ENCODE data around the gene SAMHD1. TPM values are rescaled to one million over a fixed set of nuclear protein-coding genes. Genes with fewer than 3 reads are reported as not detected.
A peak's percentile ranks its signal among the peaks of the same experiment; 100 is the strongest.

The SAMHD1 gene
- total RNA-seq, 6 donors from 2014 or later: 134 to 224 (median 185) TPM

GRCh38 chr20:36871640-36872570 lies 79.6 kb downstream of the SAMHD1 start:
- 62 to 69% methylated on average over 13 to 16 of the region's 16 CpGs for WGBS, 2 donors
- Histone ChIP-seq H3K27ac (no peak overlapping the region), H3K27me3 (no peaks in the 10 kb centered on the region), H3K36me3 (no peaks in the 10 kb centered on the region), H3K4me3 (no peak overlapping the region), H3K9me3 (no peaks in the 10 kb centered on the region), H3K4me1 (peaks cover 0 to 3% (median 0%) of the 10 kb centered on the region in 4 donors)
- DNase-seq: no peak
- ATAC-seq (ENCODE audit: low FRiP score in 2 of 2): no peak
- TF ChIP-seq EP300 (IDR thresholded peaks at IDR 0.05) (no peak), POLR2AphosphoS5 (IDR thresholded peaks at IDR 0.05) (no peak), POLR2A (IDR thresholded peaks at IDR 0.05) (no peak)
- TF ChIP-seq, protein P1, sequence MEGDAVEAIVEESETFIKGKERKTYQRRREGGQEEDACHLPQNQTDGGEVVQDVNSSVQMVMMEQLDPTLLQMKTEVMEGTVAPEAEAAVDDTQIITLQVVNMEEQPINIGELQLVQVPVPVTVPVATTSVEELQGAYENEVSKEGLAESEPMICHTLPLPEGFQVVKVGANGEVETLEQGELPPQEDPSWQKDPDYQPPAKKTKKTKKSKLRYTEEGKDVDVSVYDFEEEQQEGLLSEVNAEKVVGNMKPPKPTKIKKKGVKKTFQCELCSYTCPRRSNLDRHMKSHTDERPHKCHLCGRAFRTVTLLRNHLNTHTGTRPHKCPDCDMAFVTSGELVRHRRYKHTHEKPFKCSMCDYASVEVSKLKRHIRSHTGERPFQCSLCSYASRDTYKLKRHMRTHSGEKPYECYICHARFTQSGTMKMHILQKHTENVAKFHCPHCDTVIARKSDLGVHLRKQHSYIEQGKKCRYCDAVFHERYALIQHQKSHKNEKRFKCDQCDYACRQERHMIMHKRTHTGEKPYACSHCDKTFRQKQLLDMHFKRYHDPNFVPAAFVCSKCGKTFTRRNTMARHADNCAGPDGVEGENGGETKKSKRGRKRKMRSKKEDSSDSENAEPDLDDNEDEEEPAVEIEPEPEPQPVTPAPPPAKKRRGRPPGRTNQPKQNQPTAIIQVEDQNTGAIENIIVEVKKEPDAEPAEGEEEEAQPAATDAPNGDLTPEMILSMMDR (IDR thresholded peaks at IDR 0.05): no peak

DNA sequence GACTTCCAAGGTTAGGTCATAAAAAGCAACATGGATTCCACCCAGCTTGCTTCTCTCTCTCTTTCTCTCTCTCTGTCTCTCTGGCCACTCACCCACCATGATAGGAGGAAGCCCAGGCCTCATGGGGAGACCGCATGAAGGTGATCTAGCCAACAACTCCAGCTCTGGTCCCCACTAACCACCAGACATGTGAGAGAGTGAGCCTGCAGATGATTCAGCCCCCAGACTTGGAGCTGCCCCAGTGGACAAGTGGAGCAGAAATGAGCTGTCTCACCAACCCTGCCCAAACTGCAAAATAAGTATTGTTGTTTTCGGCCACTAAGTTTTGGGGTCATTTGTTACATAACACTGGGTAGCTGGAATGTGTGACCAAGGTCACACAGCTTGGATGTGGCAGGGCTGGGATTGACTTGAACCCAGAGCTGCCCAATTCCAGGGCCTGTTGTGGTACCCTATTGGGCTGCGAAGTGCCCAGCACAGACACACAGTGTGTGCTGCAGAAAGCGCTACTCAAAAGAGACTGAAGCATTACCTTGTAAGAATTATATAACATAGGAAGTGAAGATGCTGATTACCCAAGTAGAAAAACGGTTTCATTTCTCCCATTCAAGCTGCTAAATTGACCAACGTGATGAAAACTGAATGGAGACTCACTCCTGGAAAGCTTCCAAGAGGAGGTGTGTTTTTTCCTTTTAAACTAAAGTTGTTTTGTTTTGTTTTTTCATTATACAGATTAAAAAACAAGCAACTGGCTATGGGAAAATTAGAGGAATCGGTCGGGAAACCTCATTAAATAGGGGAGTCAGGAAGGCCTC lies 84.6 kb downstream of the SAMHD1 start:
- H3K4me3 ChIP-seq: no peak overlapping the region
- 69% methylated on average over 8 of the region's 8 CpGs for WGBS, 2 donors
- TF ChIP-seq POLR2AphosphoS5 (IDR thresholded peaks at IDR 0.05) (no peak), POLR2A (IDR thresholded peaks at IDR 0.05) (no peak), EP300 (IDR thresholded peaks at IDR 0.05) (no peak)
- TF ChIP-seq, protein P1 (IDR thresholded peaks at IDR 0.05): no peak
- no peak for ATAC-seq (ENCODE audit: low FRiP score in 2 of 2)
- H3K36me3 ChIP-seq: no peaks in the 10 kb centered on the region
- H3K27me3 ChIP-seq: no peaks in the 10 kb centered on the region
- no peaks in the 10 kb centered on the region for H3K9me3 ChIP-seq
- no peak for DNase-seq
- H3K27ac ChIP-seq: no peak overlapping the region
- H3K4me1 ChIP-seq: peaks cover 4 to 26% (median 16%) of the 10 kb centered on the region in 4 donors

GRCh38 chr20:36866164-36866563 lies 85.3 kb downstream of the SAMHD1 start:
- ATAC-seq (ENCODE audit: low FRiP score in 2 of 2): no peak
- 83 to 91% methylated on average over 5 to 6 of the region's 7 CpGs for WGBS, 2 donors
- no peak for DNase-seq
- Histone ChIP-seq H3K27ac (peak overlapping the region in 1 of 4 donors; percentile 24), H3K36me3 (no peaks in the 10 kb centered on the region), H3K4me3 (no peak overlapping the region), H3K4me1 (peaks cover 11 to 33% (median 24%) of the 10 kb centered on the region in 4 donors), H3K9me3 (no peaks in the 10 kb centered on the region), H3K27me3 (no peaks in the 10 kb centered on the region)
- TF ChIP-seq POLR2A (IDR thresholded peaks at IDR 0.05) (no peak), EP300 (IDR thresholded peaks at IDR 0.05) (no peak), POLR2AphosphoS5 (IDR thresholded peaks at IDR 0.05) (no peak)
- TF ChIP-seq, protein P1 (IDR thresholded peaks at IDR 0.05): no peak

DNA sequence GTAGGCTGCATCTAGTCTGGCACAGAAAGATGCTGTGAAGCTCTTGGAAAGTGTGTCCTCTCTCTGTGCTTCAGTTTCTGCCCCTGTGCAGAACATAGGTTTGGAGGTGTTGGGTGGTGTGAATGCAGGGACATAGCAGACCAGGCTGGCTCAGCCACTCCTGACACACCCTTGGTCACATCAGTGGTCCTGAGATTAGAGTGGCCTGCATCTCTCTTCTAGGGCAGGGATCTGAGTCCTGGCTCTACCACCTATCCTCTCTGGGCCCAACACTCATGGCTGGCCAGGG lies 85.7 kb downstream of the SAMHD1 start:
- Histone ChIP-seq H3K27ac (peak overlapping the region in 1 of 4 donors; percentile 24), H3K4me1 (peaks cover 15 to 37% (median 27%) of the 10 kb centered on the region in 4 donors), H3K4me3 (no peak overlapping the region), H3K27me3 (no peaks in the 10 kb centered on the region), H3K36me3 (no peaks in the 10 kb centered on the region), H3K9me3 (no peaks in the 10 kb centered on the region)
- no peak for TF ChIP-seq EP300 (IDR thresholded peaks at IDR 0.05)
- no peak for TF ChIP-seq POLR2A (IDR thresholded peaks at IDR 0.05)
- TF ChIP-seq, protein P1 (IDR thresholded peaks at IDR 0.05): no peak
- no peak for TF ChIP-seq POLR2AphosphoS5 (IDR thresholded peaks at IDR 0.05)
- DNase-seq: no peak
- no peak for ATAC-seq (ENCODE audit: low FRiP score in 2 of 2)
